Uterus (tissue), 2 donors: Measurements from ENCODE around the gene MSRB2.

ENCODE experiments used
- CTCF ChIP-seq, 4 experiments: fragments of 200-600 bp in 2 of 4; fragments of 450-650 bp in 2 of 4; sonication (generic) in 2 of 4; IDR thresholded peaks; one replicate each; pipeline ENCODE4 v1.5.1; 2016 to 2019; ENCODE audit warnings: antibody characterized with exemption in 4 of 4, mild to moderate bottlenecking in 2 of 4, moderate library complexity in 1 of 4
- POLR2A ChIP-seq, 2 donors: fragments of 450-650 bp; IDR thresholded peaks; one replicate each; pipeline ENCODE4 v1.6.1; 2016; ENCODE audit warnings: antibody characterized with exemption in 2 of 2, mild to moderate bottlenecking in 1 of 2, moderate library complexity in 1 of 2

- TF ChIP-seq CTCF (IDR thresholded peaks at IDR 0.05) (no peak), POLR2A (IDR thresholded peaks at IDR 0.05) (no peak)
These were observed 34.5 kb upstream of the MSRB2 start for GRCh38 chr10:23060918-23061317.
